B cell (primary cell): Measurements from ENCODE around the gene CCNF. TPM values are rescaled to one million over a fixed set of nuclear protein-coding genes. Genes with fewer than 3 reads are reported as not detected.

Experiments
- ATAC-seq: fragments of 200-7000 bp; cut with Tn5 transposase; one replicate; pipeline ENCODE4 v1.10.0; 2021; ENCODE audit warnings: low read depth, mild to moderate bottlenecking, moderate number of reproducible peaks, moderate library complexity
- CTCF ChIA-PET: fragments of 350-600 bp; sonication (Branson Sonifier 250); formaldehyde crosslinking; loops from one replicate; lab custom pipeline; 2021; ENCODE audit warnings: antibody characterized with exemption, inconsistent platforms; lab: Charles Lee
- POLR2A ChIA-PET: fragments of 350-600 bp; sonication (Branson Sonifier 250); formaldehyde crosslinking; loops from one replicate; lab custom pipeline; 2021; ENCODE audit warnings: antibody characterized with exemption; lab: Charles Lee
- DNase-seq: peaks from one replicate; pipeline ENCODE4 v3.0.0; 2013
- H2AFZ ChIP-seq: 2 replicates; pipeline ENCODE4 v1.6.1; 2012; ENCODE audit warnings: mild to moderate bottlenecking, low read depth, low read length; ENCODE audit not compliant: insufficient read depth, poor library complexity, severe bottlenecking
- H3K27ac ChIP-seq, 2 donors: 1 replicate in 1 of 2; 2 replicates in 1 of 2; pipeline ENCODE4 v1.5.1; 2012 to 2013; ENCODE audit warnings: low read length in 2 of 2, mild to moderate bottlenecking in 2 of 2, moderate library complexity in 1 of 2
- H3K27me3 ChIP-seq, 4 experiments: fragments of 200-600 bp in 1 of 4; sonication (generic) in 1 of 4; replicated peaks in 1 of 4; 1 replicate in 2 of 4; 2 replicates in 2 of 4; pipeline versions ENCODE4 v1.6.1 to v1.7.0; 2013 to 2016; ENCODE audit warnings: low read length in 3 of 4, mild to moderate bottlenecking in 2 of 4, mixed read lengths in 1 of 4, moderate library complexity in 1 of 4; ENCODE audit not compliant: insufficient read depth in 4 of 4, control insufficient read depth in 3 of 4; ENCODE audit errors: control extremely low read depth in 1 of 4
- H3K36me3 ChIP-seq, 2 experiments: replicated peaks in 1 of 2; 1 replicate in 1 of 2; 2 replicates in 1 of 2; pipeline versions ENCODE4 v1.6.1 to v1.7.1; 2013; ENCODE audit warnings: low read length in 1 of 2; ENCODE audit not compliant: insufficient read depth in 2 of 2, control insufficient read depth in 1 of 2; ENCODE audit errors: control extremely low read depth in 1 of 2, extremely low read depth in 1 of 2
- H3K4me1 ChIP-seq, 2 donors: fragments of 200-600 bp in 1 of 2; sonication (generic) in 1 of 2; 1 replicate in 1 of 2; 2 replicates in 1 of 2; pipeline versions ENCODE4 v1.5.1 to v1.6.1; 2013 to 2017; ENCODE audit warnings: low read length in 2 of 2; ENCODE audit not compliant: control insufficient read depth in 2 of 2, insufficient read depth in 2 of 2
- H3K4me2 ChIP-seq: replicated peaks from 2 replicates; pipeline ENCODE3; 2012; ENCODE audit warnings: mild to moderate bottlenecking, low read depth, low read length; ENCODE audit not compliant: poor library complexity, severe bottlenecking
- H3K4me3 ChIP-seq, 5 experiments: fragments of 200-600 bp in 1 of 5; sonication (generic) in 1 of 5; 1 replicate in 3 of 5; 2 replicates in 2 of 5; pipeline versions ENCODE4 v1.5.1 to v1.7.0; 2011 to 2016; ENCODE audit warnings: low read length in 4 of 5, mild to moderate bottlenecking in 4 of 5, low read depth in 2 of 5, control low read depth in 1 of 5, moderate library complexity in 1 of 5; ENCODE audit not compliant: insufficient read depth in 1 of 5; ENCODE audit errors: control extremely low read depth in 1 of 5, extremely low read depth in 1 of 5
- H3K79me2 ChIP-seq: fragments of 200-600 bp; sonication (generic); one replicate; pipeline ENCODE4 v1.6.0; 2016; ENCODE audit warnings: low read length; ENCODE audit not compliant: control insufficient read depth, insufficient read depth
- H3K9ac ChIP-seq: fragments of 200-600 bp; sonication (generic); 2 replicates; pipeline ENCODE4 v1.6.1; 2017; ENCODE audit warnings: mild to moderate bottlenecking, low read length, moderate library complexity
- H3K9me3 ChIP-seq, 3 donors: one replicate each; pipeline versions ENCODE4 v1.6.1 to v1.7.1; 2013; ENCODE audit warnings: low read length in 2 of 3; ENCODE audit not compliant: control insufficient read depth in 2 of 3, insufficient read depth in 1 of 3; ENCODE audit errors: control extremely low read depth in 1 of 3
- H4K20me1 ChIP-seq: 2 replicates; pipeline ENCODE4 v1.6.0; 2012; ENCODE audit warnings: mild to moderate bottlenecking, low read length; ENCODE audit not compliant: insufficient read depth, control insufficient read depth, poor library complexity, severe bottlenecking
- H3K27ac Mint-ChIP-seq: one replicate; pipeline ENCODE4 v1.8.0; 2021; ENCODE audit warnings: mixed read lengths
- H3K27me3 Mint-ChIP-seq: one replicate; pipeline ENCODE4 v1.8.0; 2021; ENCODE audit warnings: mixed read lengths
- H3K4me1 Mint-ChIP-seq: one replicate; pipeline ENCODE4 v1.8.0; 2021; ENCODE audit warnings: mixed read lengths
- H3K4me3 Mint-ChIP-seq: one replicate; pipeline ENCODE4 v1.8.0; 2021; ENCODE audit warnings: mixed read lengths
- H3K9me3 Mint-ChIP-seq: one replicate; pipeline ENCODE4 v1.8.0; 2022; ENCODE audit warnings: mixed read lengths; ENCODE audit not compliant: insufficient read depth
- EZH2 ChIP-seq: IDR thresholded peaks from 2 replicates; pipeline ENCODE4 v1.6.1; 2012; ENCODE audit warnings: borderline replicate concordance, low read depth, mild to moderate bottlenecking, moderate library complexity, low read length; ENCODE audit not compliant: insufficient read depth, poor library complexity, severe bottlenecking
- WGBS: methylation state at CpG from one replicate; pipeline ENCODE4 v1.1.5; 2013; ENCODE audit warnings: missing lambda C conversion rate; ENCODE audit not compliant: insufficient coverage; 5-methylcytosine and 5-hydroxymethylcytosine counted together
- intact Hi-C: fragments of 100-400 bp; cut with micrococcal nuclease; formaldehyde crosslinking; loops from one replicate; pipeline ENCODE4 v1.10.0; 2022
- polyA plus RNA-seq: library from polyadenylated mRNA; depleted of rRNA; stranded (reverse); fragments of >200 nt; gene quantifications from 2 replicates; pipeline ENCODE4 v1.2.3, GENCODE V29; 2012
- total RNA-seq, 2 donors: library from RNA; stranded (reverse); fragments of 120-200 nt in 1 of 2; gene quantifications; 1 replicate in 1 of 2; 2 replicates in 1 of 2; pipeline versions ENCODE4 v1.2.3 to v1.2.4, GENCODE V29; 2013 to 2022
- TF ChIP-seq, protein P1 (sequence below): fragments of 200-600 bp; IDR thresholded peaks from one replicate; pipeline ENCODE4 v1.8.0; 2022; ENCODE audit warnings: antibody characterized with exemption, mild to moderate bottlenecking

Gene CCNF
- total and polyA plus RNA-seq, 2 donors (not counting 1 experiment from before 2014, with no cell fraction given), result 3.2 to 5.3 TPM

- peaks cover 14% of the 10 kb centered on the region for H3K27me3 Mint-ChIP-seq
- H3K36me3 ChIP-seq, result no peaks in the 10 kb centered on the region
- H3K27ac ChIP-seq, result no peak overlapping the region
- no peaks in the 10 kb centered on the region for H4K20me1 ChIP-seq
- H3K27me3 ChIP-seq, result peaks cover 0 to 5% (median 2%) of the 10 kb centered on the region in 4 experiments
- H3K9me3 Mint-ChIP-seq, result peaks cover 3% of the 10 kb centered on the region
- intact Hi-C loops, result no loop called here
- ATAC-seq (no peak), DNase-seq (no peak)
- no peaks in the 10 kb centered on the region for H3K79me2 ChIP-seq
- H2AFZ ChIP-seq, result no peak overlapping the region
- ChIA-PET CTCF (no interaction called here), POLR2A (no interaction called here)
- no peak overlapping the region for H3K27ac Mint-ChIP-seq
- H3K4me1 Mint-ChIP-seq, result no peaks in the 10 kb centered on the region
- peaks cover 0 to 9% (median 1%) of the 10 kb centered on the region in 3 donors for H3K9me3 ChIP-seq
- no peak overlapping the region for H3K4me3 Mint-ChIP-seq
- H3K4me1 ChIP-seq, result no peaks in the 10 kb centered on the region
- no peak overlapping the region for H3K4me3 ChIP-seq
- no peak for TF ChIP-seq EZH2
- TF ChIP-seq, protein P1, sequence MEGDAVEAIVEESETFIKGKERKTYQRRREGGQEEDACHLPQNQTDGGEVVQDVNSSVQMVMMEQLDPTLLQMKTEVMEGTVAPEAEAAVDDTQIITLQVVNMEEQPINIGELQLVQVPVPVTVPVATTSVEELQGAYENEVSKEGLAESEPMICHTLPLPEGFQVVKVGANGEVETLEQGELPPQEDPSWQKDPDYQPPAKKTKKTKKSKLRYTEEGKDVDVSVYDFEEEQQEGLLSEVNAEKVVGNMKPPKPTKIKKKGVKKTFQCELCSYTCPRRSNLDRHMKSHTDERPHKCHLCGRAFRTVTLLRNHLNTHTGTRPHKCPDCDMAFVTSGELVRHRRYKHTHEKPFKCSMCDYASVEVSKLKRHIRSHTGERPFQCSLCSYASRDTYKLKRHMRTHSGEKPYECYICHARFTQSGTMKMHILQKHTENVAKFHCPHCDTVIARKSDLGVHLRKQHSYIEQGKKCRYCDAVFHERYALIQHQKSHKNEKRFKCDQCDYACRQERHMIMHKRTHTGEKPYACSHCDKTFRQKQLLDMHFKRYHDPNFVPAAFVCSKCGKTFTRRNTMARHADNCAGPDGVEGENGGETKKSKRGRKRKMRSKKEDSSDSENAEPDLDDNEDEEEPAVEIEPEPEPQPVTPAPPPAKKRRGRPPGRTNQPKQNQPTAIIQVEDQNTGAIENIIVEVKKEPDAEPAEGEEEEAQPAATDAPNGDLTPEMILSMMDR, result no peak
- 79% methylated on average over 3 of the region's 3 CpGs for WGBS
- no peak overlapping the region for H3K4me2 ChIP-seq
- H3K9ac ChIP-seq, result no peak overlapping the region
Measured at GRCh38 chr16:2386990-2387389, 42.3 kb upstream of the CCNF start.

DNA sequence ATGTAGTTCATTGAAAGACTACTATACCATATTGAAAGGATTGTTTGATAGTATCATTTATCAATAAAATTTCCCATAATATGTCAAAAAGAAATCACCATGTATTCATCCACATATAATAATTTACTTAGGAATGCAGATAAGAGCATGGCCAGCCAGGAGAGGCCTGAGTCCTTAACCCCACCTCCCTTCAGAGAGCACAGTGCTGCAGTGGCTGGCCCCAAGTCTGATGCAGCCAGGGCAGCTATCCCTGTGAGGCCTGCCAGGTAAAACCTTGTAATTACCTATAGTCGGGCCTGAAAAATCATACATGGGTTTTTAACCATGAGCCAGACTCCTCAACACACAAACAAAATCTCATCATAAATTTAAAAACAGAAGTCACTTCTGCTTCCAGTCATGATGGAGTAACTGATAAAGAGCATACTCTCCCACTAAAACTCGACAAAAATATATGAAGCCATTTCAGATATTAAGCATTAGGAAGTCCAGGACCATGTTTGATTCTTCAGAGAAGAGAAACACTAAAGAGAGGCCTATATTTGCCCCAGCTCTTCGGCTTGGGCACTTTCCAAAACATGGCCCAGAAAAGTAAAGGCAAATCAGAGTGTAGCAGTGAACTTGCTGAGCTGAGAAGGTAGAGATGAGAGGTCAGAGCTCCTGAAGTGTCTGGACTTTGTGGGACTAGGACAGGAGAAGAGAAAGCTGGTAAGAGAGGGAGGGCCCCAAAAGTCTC is 40.9 kb upstream of the CCNF start:
- H3K4me2 ChIP-seq, result no peak overlapping the region
- intact Hi-C loops, result no loop called here
- Mint-ChIP-seq H3K27ac (no peak overlapping the region), H3K4me3 (no peak overlapping the region), H3K9me3 (peaks cover 3% of the 10 kb centered on the region), H3K4me1 (no peaks in the 10 kb centered on the region), H3K27me3 (peaks cover 19% of the 10 kb centered on the region)
- peaks cover 0 to 5% (median 2%) of the 10 kb centered on the region in 4 experiments for H3K27me3 ChIP-seq
- TF ChIP-seq, protein P1, result no peak
- no peak for TF ChIP-seq EZH2
- H4K20me1 ChIP-seq, result no peaks in the 10 kb centered on the region
- no peak for DNase-seq
- no peak overlapping the region for H3K4me3 ChIP-seq
- no peaks in the 10 kb centered on the region for H3K79me2 ChIP-seq
- H3K27ac ChIP-seq, result no peak overlapping the region
- no peaks in the 10 kb centered on the region for H3K36me3 ChIP-seq
- H3K4me1 ChIP-seq, result no peaks in the 10 kb centered on the region
- no peak for ATAC-seq
- peaks cover 0 to 9% (median 1%) of the 10 kb centered on the region in 3 donors for H3K9me3 ChIP-seq
- no peak overlapping the region for H2AFZ ChIP-seq
- ChIA-PET POLR2A (no interaction called here), CTCF (no interaction called here)
- 86% methylated on average over 2 of the region's 3 CpGs for WGBS
- no peak overlapping the region for H3K9ac ChIP-seq
